H1 (cell line): ENCODE results near the gene MCM9. TPM values are rescaled to one million over a fixed set of nuclear protein-coding genes. Genes with fewer than 3 reads are reported as not detected.

Experiments
- CTCF ChIA-PET: fragments of 300-600 bp; sonication (Branson Sonifier 250); formaldehyde crosslinking; loops from one replicate; lab custom pipeline; 2021; ENCODE audit not compliant: partially characterized antibody; lab: Charles Lee
- POLR2A ChIA-PET: fragments of 300-600 bp; sonication (Branson Sonifier 250); formaldehyde crosslinking; loops from one replicate; lab custom pipeline; 2021; ENCODE audit warnings: inconsistent platforms; ENCODE audit not compliant: partially characterized antibody; lab: Charles Lee
- DNase-seq, 2 experiments: peaks; one replicate each; pipeline versions ENCODE4 v3.0.0 to v3.0.0-alpha.2; 2010 to 2022; ENCODE audit warnings: low spot score in 2 of 2, low read depth in 1 of 2, mixed read lengths in 1 of 2
- FAIRE-seq: peaks from 2 replicates; lab custom pipeline; 2011; peaks lifted over from hg19 to GRCh38; lab: Jason Lieb, UNC
- H2AFZ ChIP-seq: 2 replicates; pipeline ENCODE4 v1.8.1; 2012; ENCODE audit warnings: low read length, inconsistent platforms
- H2AK5ac ChIP-seq: 2 replicates; pipeline ENCODE4 v1.6.1; 2013; ENCODE audit warnings: low read depth, low read length
- H2BK120ac ChIP-seq: replicated peaks from 2 replicates; pipeline ENCODE3; 2013; ENCODE audit warnings: low read depth, low read length, inconsistent platforms
- H2BK12ac ChIP-seq: 2 replicates; pipeline ENCODE4 v1.6.1; 2013; ENCODE audit warnings: low read depth, low read length
- H2BK15ac ChIP-seq: 2 replicates; pipeline ENCODE4 v1.6.1; 2013; ENCODE audit warnings: low read length
- H2BK20ac ChIP-seq: 2 replicates; pipeline ENCODE4 v1.6.1; 2013; ENCODE audit warnings: low read length
- H2BK5ac ChIP-seq: 2 replicates; pipeline ENCODE4 v1.6.1; 2013; ENCODE audit warnings: low read depth, low read length
- H3K14ac ChIP-seq: 2 replicates; pipeline ENCODE4 v1.6.1; 2013; ENCODE audit warnings: inconsistent platforms; ENCODE audit not compliant: insufficient read length
- H3K18ac ChIP-seq: 2 replicates; pipeline ENCODE4 v1.6.1; 2013; ENCODE audit warnings: low read length; ENCODE audit errors: extremely low read depth
- H3K23ac ChIP-seq: 2 replicates; pipeline ENCODE4 v1.6.1; 2013; ENCODE audit warnings: inconsistent platforms; ENCODE audit not compliant: insufficient read length
- H3K23me2 ChIP-seq: 2 replicates; pipeline ENCODE4 v1.6.1; 2013; ENCODE audit warnings: low read depth, low read length
- H3K27ac ChIP-seq: 2 replicates; pipeline ENCODE4 v1.6.1; 2011; ENCODE audit warnings: low read depth, low read length, inconsistent platforms
- H3K27me3 ChIP-seq, 4 experiments: replicated peaks in 1 of 4; 1 replicate in 1 of 4; 2 replicates in 3 of 4; pipeline versions ENCODE4 v1.6.1 to v1.8.1; 2011 to 2013; ENCODE audit warnings: low read length in 3 of 4, mild to moderate bottlenecking in 3 of 4, inconsistent platforms in 2 of 4, mixed read lengths in 2 of 4, moderate library complexity in 1 of 4; ENCODE audit not compliant: control insufficient read depth in 3 of 4, insufficient read depth in 3 of 4; ENCODE audit errors: extremely low read depth in 1 of 4
- H3K36me3 ChIP-seq, 4 experiments: 2 replicates each; pipeline versions ENCODE4 v1.6.1 to v1.8.1; 2011 to 2013; ENCODE audit warnings: mild to moderate bottlenecking in 4 of 4, low read length in 3 of 4, moderate library complexity in 2 of 4, control low read depth in 1 of 4, inconsistent platforms in 1 of 4; ENCODE audit not compliant: insufficient read depth in 4 of 4, control insufficient read depth in 2 of 4
- H3K4ac ChIP-seq: replicated peaks from 2 replicates; pipeline ENCODE3; 2013; ENCODE audit warnings: low read length, low read depth, mixed read lengths, inconsistent platforms; ENCODE audit not compliant: insufficient read length
- H3K4me1 ChIP-seq, 4 experiments: replicated peaks in 1 of 4; 1 replicate in 1 of 4; 2 replicates in 3 of 4; pipeline versions ENCODE4 v1.6.1 to v1.8.1; 2011 to 2013; ENCODE audit warnings: low read length in 3 of 4, inconsistent platforms in 2 of 4, mixed read lengths in 1 of 4; ENCODE audit not compliant: insufficient read depth in 4 of 4, control insufficient read depth in 3 of 4
- H3K4me2 ChIP-seq, 2 experiments: 2 replicates each; pipeline versions ENCODE4 v1.6.1 to v1.8.1; 2011 to 2013; ENCODE audit warnings: low read depth in 2 of 2, low read length in 2 of 2, control low read depth in 1 of 2, inconsistent platforms in 1 of 2, mild to moderate bottlenecking in 1 of 2; ENCODE audit not compliant: insufficient read depth in 1 of 2
- H3K4me3 ChIP-seq, 4 experiments: fragments of 200-600, 300-600 bp in 1 of 4; sonication (generic), shearing (Covaris generic), sonication (Bioruptor Twin) in 1 of 4; 2 replicates each; pipeline versions ENCODE4 v1.5.1 to v1.8.1; 2011 to 2016; ENCODE audit warnings: low read length in 4 of 4, low read depth in 3 of 4, control low read depth in 2 of 4, inconsistent platforms in 2 of 4, mild to moderate bottlenecking in 2 of 4, mixed read lengths in 1 of 4, moderate library complexity in 1 of 4; ENCODE audit not compliant: insufficient read depth in 2 of 4; ENCODE audit errors: extremely low read depth in 1 of 4
- H3K56ac ChIP-seq: replicated peaks from 2 replicates; pipeline ENCODE3; 2013; ENCODE audit warnings: low read depth, mild to moderate bottlenecking, mixed read lengths, low read length, inconsistent platforms; ENCODE audit not compliant: insufficient read length
- H3K79me1 ChIP-seq: 2 replicates; pipeline ENCODE4 v1.6.1; 2013; ENCODE audit warnings: low read depth, low read length, control low read depth
- H3K79me2 ChIP-seq, 2 experiments: 2 replicates each; pipeline versions ENCODE4 v1.6.1 to v1.8.1; 2012 to 2013; ENCODE audit warnings: low read length in 2 of 2, mild to moderate bottlenecking in 2 of 2, inconsistent platforms in 1 of 2; ENCODE audit not compliant: insufficient read depth in 2 of 2, control insufficient read depth in 1 of 2
- H3K9ac ChIP-seq, 4 experiments: replicated peaks in 1 of 4; 1 replicate in 1 of 4; 2 replicates in 3 of 4; pipeline versions ENCODE4 v1.6.1 to v1.8.1; 2011 to 2013; ENCODE audit warnings: low read depth in 3 of 4, low read length in 3 of 4, control low read depth in 2 of 4, mild to moderate bottlenecking in 2 of 4, moderate library complexity in 2 of 4, inconsistent platforms in 1 of 4; ENCODE audit errors: extremely low read depth in 1 of 4
- H3K9me3 ChIP-seq, 2 experiments: 2 replicates each; pipeline versions ENCODE4 v1.6.1 to v1.8.1; 2012 to 2013; ENCODE audit warnings: mild to moderate bottlenecking in 2 of 2, moderate library complexity in 2 of 2, control low read depth in 1 of 2, inconsistent platforms in 1 of 2, low read depth in 1 of 2, low read length in 1 of 2, mixed read lengths in 1 of 2; ENCODE audit not compliant: insufficient read depth in 2 of 2
- H4K20me1 ChIP-seq, 2 experiments: replicated peaks in 1 of 2; 2 replicates each; pipeline versions ENCODE3 to v1.8.1; 2011 to 2013; ENCODE audit warnings: inconsistent platforms in 2 of 2, low read length in 2 of 2, mild to moderate bottlenecking in 1 of 2; ENCODE audit not compliant: insufficient read depth in 2 of 2, control insufficient read depth in 1 of 2
- H4K5ac ChIP-seq: 2 replicates; pipeline ENCODE4 v1.6.1; 2013; ENCODE audit warnings: low read length, low read depth, mixed read lengths, inconsistent platforms; ENCODE audit not compliant: insufficient read length
- H4K8ac ChIP-seq: 2 replicates; pipeline ENCODE4 v1.8.0; 2013; ENCODE audit warnings: mild to moderate bottlenecking, moderate library complexity, low read length, inconsistent platforms; ENCODE audit not compliant: insufficient read depth; ENCODE audit errors: extremely low read depth
- H4K91ac ChIP-seq: replicated peaks from 2 replicates; pipeline ENCODE3; 2013; ENCODE audit warnings: low read length, mixed read lengths, inconsistent platforms; ENCODE audit not compliant: insufficient read length
- KDM4A ChIP-seq: IDR thresholded peaks from one replicate; pipeline ENCODE4 v1.7.1; 2012; ENCODE audit warnings: low read depth, mild to moderate bottlenecking, moderate library complexity, low read length, inconsistent platforms; ENCODE audit not compliant: severe bottlenecking
- POU5F1 ChIP-seq: IDR thresholded peaks from 2 replicates; pipeline ENCODE4 v1.6.1; 2011; ENCODE audit warnings: low read depth, mild to moderate bottlenecking, low read length, moderate library complexity
- YY1 ChIP-seq: IDR thresholded peaks from 2 replicates; pipeline ENCODE4 v1.6.1; 2011; ENCODE audit warnings: low read depth, mild to moderate bottlenecking, low read length
- ZNF274 ChIP-seq: IDR thresholded peaks from 2 replicates; pipeline ENCODE4 v1.7.0; 2012; ENCODE audit warnings: low read length, borderline replicate concordance; ENCODE audit errors: extremely low read depth
- WGBS, 2 experiments: shearing (Covaris generic) in 1 of 2; methylation state at CpG; one replicate each; pipeline versions ENCODE4 v1.1.6 to v1.1.7; 2013 to 2015; ENCODE audit warnings: low lambda C conversion rate in 2 of 2, mixed read lengths in 2 of 2, inconsistent platforms in 1 of 2, low coverage in 1 of 2, missing lambda C conversion rate in 1 of 2; ENCODE audit not compliant: insufficient replicate concordance in 2 of 2, insufficient coverage in 1 of 2, insufficient read length in 1 of 2; ENCODE audit errors: extremely low coverage in 1 of 2, missing lambda C conversion rate in 1 of 2; 5-methylcytosine and 5-hydroxymethylcytosine counted together
- polyA plus RNA-seq, 7 experiments: library from polyadenylated mRNA; depleted of rRNA in 3 of 7; stranded (reverse) in 5 of 7; unstranded in 2 of 7; fragments of >200 nt in 5 of 7; fragments of 200-250 nt in 2 of 7; gene quantifications; 1 replicate in 5 of 7; 2 replicates in 1 of 7; 4 replicates in 1 of 7; pipeline versions ENCODE4 v1.2.1 to v1.2.3, GENCODE V29; 2011 to 2013; ENCODE audit warnings: missing spikeins in 2 of 7, mixed read lengths in 2 of 7
- total RNA-seq: library from RNA; stranded (reverse); fragmentation: NEBNext Ultra II Directional; extraction: Animal tissue kit (Norgen Biotek cat#: 25700); gene quantifications from 2 replicates; pipeline ENCODE4 v1.2.1, GENCODE V29; 2021

MCM9 gene
- total and polyA plus RNA-seq, 2 of the 8 experiments (the other 6 are each of a cell fraction or from before 2014, with no cell fraction given): 3.7 to 11.4 TPM

DNA sequence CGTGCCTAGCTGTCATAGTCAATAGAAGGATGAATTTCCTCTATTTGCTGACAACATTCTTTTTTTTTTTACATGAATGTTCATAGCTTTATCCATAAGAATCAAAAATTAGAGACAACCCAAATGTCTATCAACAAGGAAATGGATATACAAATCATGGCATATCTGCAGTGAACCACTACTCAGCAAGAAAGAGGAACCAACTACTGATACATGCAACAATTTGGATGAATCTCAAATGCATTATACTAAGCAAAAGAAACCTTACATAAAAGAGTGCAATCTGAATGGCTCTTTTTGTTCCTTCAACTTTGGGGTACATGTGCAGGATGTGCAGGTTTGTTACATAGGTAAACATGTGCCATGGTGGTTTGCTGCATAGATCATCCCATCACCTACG, 17.7 kb upstream of the MCM9 start:
- CTCF ChIA-PET: interaction anchor here (1.0 kb wide), 1 partner anchor 13 kb away, joined by 5 read pairs; no protein-coding TSS in a partner anchor

More for the DNA sequence above, 17.7 kb upstream of the MCM9 start:
- H2AK5ac ChIP-seq: no peak overlapping the region
- no peak overlapping the region for H4K5ac ChIP-seq
- H4K91ac ChIP-seq: no peak overlapping the region
- H3K36me3 ChIP-seq: no peaks in the 10 kb centered on the region
- H2BK120ac ChIP-seq: no peak overlapping the region
- POLR2A ChIA-PET: interaction anchor here (0.7 kb wide), 1 partner anchor 222 kb away, joined by 3 read pairs; no protein-coding TSS in a partner anchor
- H4K8ac ChIP-seq: no peak overlapping the region
- FAIRE-seq (no peak), DNase-seq (no peak)
- H3K4ac ChIP-seq: no peak overlapping the region
- no peak overlapping the region for H2BK20ac ChIP-seq
- no peak overlapping the region for H3K18ac ChIP-seq
- no peaks in the 10 kb centered on the region for H4K20me1 ChIP-seq
- no peaks in the 10 kb centered on the region for H3K4me1 ChIP-seq
- no peaks in the 10 kb centered on the region for H3K9me3 ChIP-seq
- H3K79me2 ChIP-seq: no peaks in the 10 kb centered on the region
- 91% methylated on average over 2 of the region's 2 CpGs; no CpG with 5 or more reads in 1 of the 2 experiments for WGBS, 2 experiments
- no peak overlapping the region for H2BK15ac ChIP-seq
- H3K27me3 ChIP-seq: no peaks in the 10 kb centered on the region
- no peak overlapping the region for H3K27ac ChIP-seq
- H3K14ac ChIP-seq: no peak overlapping the region
- TF ChIP-seq KDM4A (no peak), POU5F1 (no peak), ZNF274 (no peak), YY1 (no peak)
- no peak overlapping the region for H2BK12ac ChIP-seq
- H2AFZ ChIP-seq: no peak overlapping the region
- H3K4me3 ChIP-seq: no peak overlapping the region
- no peak overlapping the region for H2BK5ac ChIP-seq
- H3K4me2 ChIP-seq: no peak overlapping the region
- no peak overlapping the region for H3K9ac ChIP-seq
- H3K79me1 ChIP-seq: no peaks in the 10 kb centered on the region
- H3K23me2 ChIP-seq: no peaks in the 10 kb centered on the region
- H3K56ac ChIP-seq: no peak overlapping the region
- no peak overlapping the region for H3K23ac ChIP-seq
